ENCODE measurements around the gene MED25.

DNA sequence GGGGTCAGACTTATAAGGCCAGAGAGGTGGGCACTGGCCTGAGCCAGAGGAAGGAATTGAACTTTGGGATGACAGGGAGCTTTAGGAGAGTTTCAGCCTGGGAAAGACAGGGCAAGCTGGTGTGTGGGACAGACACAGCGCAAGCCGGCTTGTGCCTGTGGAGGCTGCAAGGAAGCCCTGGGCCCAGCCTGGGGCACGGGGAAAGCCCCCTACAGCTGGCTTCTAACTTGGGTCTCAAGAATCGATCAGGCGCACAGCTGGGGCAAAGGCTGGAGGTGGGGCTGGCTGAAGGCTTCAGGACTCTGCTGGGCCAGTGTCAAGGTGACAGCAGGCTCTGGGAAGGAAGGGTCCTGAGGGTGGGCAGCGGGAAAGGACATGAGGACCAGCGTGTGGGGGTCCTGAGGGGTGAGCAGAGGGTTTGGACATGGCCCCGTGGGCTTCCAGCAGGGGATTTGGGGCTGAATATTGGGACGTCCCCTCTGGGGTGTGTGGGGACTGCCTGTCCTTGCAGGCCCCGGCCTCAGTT, 35.8 kb downstream of the MED25 start:
- TF ChIP-seq, protein P1, sequence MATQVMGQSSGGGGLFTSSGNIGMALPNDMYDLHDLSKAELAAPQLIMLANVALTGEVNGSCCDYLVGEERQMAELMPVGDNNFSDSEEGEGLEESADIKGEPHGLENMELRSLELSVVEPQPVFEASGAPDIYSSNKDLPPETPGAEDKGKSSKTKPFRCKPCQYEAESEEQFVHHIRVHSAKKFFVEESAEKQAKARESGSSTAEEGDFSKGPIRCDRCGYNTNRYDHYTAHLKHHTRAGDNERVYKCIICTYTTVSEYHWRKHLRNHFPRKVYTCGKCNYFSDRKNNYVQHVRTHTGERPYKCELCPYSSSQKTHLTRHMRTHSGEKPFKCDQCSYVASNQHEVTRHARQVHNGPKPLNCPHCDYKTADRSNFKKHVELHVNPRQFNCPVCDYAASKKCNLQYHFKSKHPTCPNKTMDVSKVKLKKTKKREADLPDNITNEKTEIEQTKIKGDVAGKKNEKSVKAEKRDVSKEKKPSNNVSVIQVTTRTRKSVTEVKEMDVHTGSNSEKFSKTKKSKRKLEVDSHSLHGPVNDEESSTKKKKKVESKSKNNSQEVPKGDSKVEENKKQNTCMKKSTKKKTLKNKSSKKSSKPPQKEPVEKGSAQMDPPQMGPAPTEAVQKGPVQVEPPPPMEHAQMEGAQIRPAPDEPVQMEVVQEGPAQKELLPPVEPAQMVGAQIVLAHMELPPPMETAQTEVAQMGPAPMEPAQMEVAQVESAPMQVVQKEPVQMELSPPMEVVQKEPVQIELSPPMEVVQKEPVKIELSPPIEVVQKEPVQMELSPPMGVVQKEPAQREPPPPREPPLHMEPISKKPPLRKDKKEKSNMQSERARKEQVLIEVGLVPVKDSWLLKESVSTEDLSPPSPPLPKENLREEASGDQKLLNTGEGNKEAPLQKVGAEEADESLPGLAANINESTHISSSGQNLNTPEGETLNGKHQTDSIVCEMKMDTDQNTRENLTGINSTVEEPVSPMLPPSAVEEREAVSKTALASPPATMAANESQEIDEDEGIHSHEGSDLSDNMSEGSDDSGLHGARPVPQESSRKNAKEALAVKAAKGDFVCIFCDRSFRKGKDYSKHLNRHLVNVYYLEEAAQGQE (IDR thresholded peaks at IDR 0.05; ENCODE audit: insufficient read depth in 1 of 2, low read depth in 2 of 2, low read length in 2 of 2), result no peak
- TF ChIP-seq POLR2AphosphoS5 (IDR thresholded peaks at IDR 0.05; ENCODE audit: low read depth, low read length), result no peak
- TF ChIP-seq TAF1 (IDR thresholded peaks at IDR 0.05; ENCODE audit: borderline replicate concordance, insufficient read depth, low read length), result no peak

Data from PFSK-1 (cell line).